GM12801 (cell line): ENCODE measurements around the gene C19orf85.

Source experiments
- CTCF ChIP-seq: IDR thresholded peaks from one replicate; pipeline ENCODE4 v1.5.1; 2011; ENCODE audit warnings: control low read depth; ENCODE audit not compliant: insufficient read length; ENCODE audit errors: extremely low read depth

Gene C19orf85

DNA sequence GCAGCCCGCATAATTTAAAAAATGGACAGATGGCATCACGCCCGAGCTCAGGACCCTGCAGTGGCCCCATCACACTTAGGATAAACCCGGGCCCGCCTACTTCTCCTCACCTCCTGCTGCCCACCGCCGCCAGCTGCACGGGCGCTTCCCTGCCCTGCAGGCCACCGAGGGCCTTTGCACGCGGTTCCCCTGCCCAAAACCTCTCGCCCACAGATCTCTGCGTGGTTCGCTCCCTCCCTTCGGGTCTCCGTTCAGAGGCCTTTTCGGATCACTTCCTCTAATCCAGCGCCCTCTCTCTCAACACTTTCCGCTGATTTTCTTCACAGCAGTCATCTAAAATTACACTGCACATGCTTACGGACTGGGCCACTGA lies 23.2 kb downstream of the C19orf85 start:
- TF ChIP-seq CTCF: no peak

DNA sequence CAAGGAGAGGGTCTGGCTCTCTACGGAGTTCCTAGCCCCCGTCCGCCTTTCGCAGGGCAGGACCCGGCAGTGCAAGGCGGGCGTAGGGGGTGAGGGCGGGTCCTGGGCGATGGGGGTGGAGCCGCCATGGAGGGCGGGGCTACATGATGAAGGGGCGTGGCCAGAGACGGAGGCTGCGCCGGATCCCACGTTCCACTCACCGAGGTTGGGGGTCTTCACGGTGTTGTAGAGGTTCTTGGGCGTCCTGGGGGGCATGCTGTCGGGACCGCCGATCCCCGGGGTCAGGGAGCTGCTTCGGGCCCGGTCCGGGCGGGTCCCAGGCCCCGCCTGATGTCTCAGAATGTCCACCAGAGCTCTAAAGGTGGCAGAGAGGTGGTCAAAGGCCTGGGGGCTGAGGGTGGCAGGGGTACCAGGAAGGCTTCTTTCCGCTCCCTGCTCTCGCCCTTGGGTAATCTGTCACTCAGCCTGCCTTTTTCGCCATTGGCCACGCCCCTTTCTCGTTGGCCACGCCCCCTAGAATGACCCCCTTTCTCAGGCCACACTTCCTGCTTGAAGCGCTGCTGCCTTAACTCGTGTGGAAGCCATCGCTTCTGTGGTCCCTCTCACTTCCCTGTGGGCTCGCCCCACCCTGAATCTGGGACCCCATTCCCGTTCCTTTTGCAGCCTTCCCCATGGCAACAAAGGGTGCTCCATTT lies 24.0 kb downstream of the C19orf85 start:
- TF ChIP-seq CTCF: no peak

- TF ChIP-seq CTCF: no peak
Observed at GRCh38 chr19:55439052-55439451, 25.5 kb downstream of the C19orf85 start.

DNA sequence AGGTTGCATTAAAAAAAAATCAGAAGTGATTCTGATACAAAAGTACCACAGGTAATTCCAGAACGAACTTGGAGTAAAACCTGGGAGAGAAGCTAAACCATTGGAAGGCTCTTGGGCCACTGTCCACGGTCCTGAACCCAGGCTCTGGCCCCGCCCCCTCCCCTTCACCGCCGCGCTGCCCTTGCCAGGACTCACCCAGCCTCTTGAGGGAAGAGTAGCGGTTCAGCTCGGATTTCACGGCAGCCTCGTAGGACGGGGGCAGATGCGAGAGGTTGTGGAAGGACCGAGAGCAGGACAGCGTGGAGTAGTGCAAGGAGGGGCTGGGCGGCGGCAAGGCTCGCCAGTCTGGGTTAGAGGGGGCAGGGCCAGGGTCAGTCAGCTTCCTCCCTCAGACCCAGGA lies 27.1 kb downstream of the C19orf85 start:
- TF ChIP-seq CTCF: no peak

DNA sequence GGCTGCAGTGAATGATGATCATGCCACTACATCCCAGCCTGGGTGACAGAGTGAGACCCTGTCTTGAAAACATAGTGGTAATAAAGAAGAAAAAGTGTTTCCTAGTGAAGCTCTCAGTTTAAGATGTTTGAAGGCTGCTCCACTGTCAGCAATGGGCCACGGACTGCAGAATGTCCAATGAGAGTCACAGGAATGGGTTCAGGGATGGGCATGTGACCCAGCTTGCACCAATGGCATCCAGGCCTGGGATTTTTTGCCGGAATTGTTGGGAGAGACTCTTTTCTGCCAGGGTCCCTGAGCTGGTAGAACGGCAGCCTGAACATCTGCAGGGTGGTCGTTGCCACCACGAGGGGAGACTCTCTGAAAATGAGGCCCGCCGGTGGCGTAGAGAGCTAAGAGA lies 27.7 kb downstream of the C19orf85 start:
- no peak for TF ChIP-seq CTCF

DNA sequence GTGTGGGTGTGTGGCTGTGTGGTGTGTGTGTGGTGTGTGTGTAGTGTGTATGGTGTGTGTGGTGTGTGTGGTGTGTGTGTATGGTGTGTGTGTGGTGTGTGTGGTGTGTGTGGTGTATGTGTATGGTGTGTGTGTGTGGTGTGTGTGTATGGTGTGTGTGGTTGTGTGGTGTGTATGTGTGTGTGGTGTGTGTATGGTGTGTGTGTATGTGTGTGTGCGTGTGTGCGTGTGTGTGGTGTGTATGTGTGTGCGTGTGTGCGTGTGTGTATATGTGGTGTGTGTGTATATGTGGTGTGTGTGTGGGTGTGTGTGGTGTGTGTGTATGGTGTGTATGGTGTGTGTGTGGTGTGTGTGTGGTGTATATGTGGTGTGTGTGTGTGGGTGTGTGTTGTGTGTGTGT lies 29.5 kb downstream of the C19orf85 start:
- TF ChIP-seq CTCF: no peak

DNA sequence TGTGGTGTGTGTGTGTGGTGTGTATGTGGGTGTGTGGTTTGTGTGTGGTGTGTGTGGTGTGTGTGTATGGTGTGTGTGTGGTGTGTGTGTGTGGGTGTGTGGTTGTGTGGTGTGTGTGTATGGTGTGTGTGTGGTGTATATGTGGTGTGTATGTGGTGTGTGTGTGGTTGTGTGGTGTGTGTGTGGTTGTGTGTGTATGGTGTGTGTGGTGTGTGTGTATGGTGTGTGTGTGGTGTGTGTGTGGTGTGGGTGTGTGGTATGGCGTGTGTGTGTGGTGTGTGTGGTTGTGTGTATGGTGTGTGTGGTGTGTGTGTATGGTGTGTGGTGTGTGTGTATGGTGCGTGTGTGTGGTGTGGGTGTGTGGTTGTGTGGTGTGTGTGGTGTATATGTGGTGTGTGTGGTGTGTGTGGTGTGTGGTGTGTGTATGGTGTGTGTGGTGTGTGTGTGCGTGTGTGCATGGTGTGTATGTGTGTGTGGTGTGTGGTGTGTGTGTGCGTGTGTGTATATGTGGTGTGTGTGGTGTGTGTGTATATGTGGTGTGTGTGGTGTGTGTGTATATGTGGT lies 30.1 kb downstream of the C19orf85 start:
- no peak for TF ChIP-seq CTCF

DNA sequence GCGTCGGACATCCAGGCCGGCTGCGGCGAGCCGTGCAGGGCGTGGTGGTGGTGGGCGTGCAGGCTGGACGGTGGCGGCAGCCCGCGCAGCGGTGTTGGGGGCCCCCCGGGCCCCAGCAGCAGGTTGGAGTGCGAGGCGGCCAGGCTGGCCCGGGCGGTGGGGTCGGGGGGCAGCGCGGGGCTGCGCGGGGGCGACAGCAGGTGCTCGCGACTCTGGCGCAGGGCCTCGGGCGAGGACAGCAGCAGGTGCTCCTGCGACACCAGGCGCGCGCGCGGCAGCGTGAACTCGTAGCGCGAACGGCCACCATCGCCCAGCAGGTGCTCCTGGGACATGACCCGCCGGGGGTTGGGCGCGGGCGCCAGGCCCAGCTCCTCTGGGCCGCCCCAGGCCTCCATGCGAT lies 31.3 kb downstream of the C19orf85 start:
- no peak for TF ChIP-seq CTCF
